Trophoblast cell (in vitro differentiated cells and primary cell): ENCODE measurements around the gene BGLAP.

Experiments
- DNase-seq, 2 donors: peaks; one replicate each; pipeline ENCODE4 v3.0.0-alpha.2; 2016
- H2AFZ ChIP-seq: 2 replicates; pipeline ENCODE4 v1.6.1; 2013; ENCODE audit warnings: low read length, moderate library complexity, mild to moderate bottlenecking; ENCODE audit not compliant: insufficient read depth, poor library complexity
- H2AK5ac ChIP-seq: 2 replicates; pipeline ENCODE4 v1.6.1; 2013; ENCODE audit warnings: mild to moderate bottlenecking, low read length
- H2BK120ac ChIP-seq: 2 replicates; pipeline ENCODE4 v1.6.1; 2013; ENCODE audit warnings: low read length, mild to moderate bottlenecking, moderate library complexity; ENCODE audit not compliant: insufficient read depth, poor library complexity
- H2BK12ac ChIP-seq: 2 replicates; pipeline ENCODE4 v1.6.1; 2013; ENCODE audit warnings: mild to moderate bottlenecking, low read length, moderate library complexity
- H2BK5ac ChIP-seq: 2 replicates; pipeline ENCODE4 v1.6.1; 2013; ENCODE audit warnings: low read length, low read depth, moderate library complexity, mild to moderate bottlenecking; ENCODE audit not compliant: poor library complexity
- H3K14ac ChIP-seq: 2 replicates; pipeline ENCODE4 v1.6.1; 2013; ENCODE audit warnings: mild to moderate bottlenecking, low read length
- H3K18ac ChIP-seq: 2 replicates; pipeline ENCODE4 v1.6.1; 2013; ENCODE audit warnings: mild to moderate bottlenecking, low read length
- H3K23ac ChIP-seq: 2 replicates; pipeline ENCODE4 v1.6.1; 2013; ENCODE audit warnings: low read length
- H3K27ac ChIP-seq: 2 replicates; pipeline ENCODE4 v1.5.1; 2013; ENCODE audit warnings: low read depth, mild to moderate bottlenecking, inconsistent platforms, low read length, moderate library complexity
- H3K27me3 ChIP-seq: 2 replicates; pipeline ENCODE4 v1.6.1; 2013; ENCODE audit warnings: inconsistent platforms, mild to moderate bottlenecking, low read length, moderate library complexity; ENCODE audit not compliant: insufficient read depth
- H3K36me3 ChIP-seq, 2 experiments: 1 replicate in 1 of 2; 2 replicates in 1 of 2; pipeline ENCODE4 v1.6.1; 2013; ENCODE audit warnings: low read length in 2 of 2, mild to moderate bottlenecking in 2 of 2, moderate library complexity in 1 of 2; ENCODE audit not compliant: insufficient read depth in 2 of 2, control insufficient read depth in 1 of 2
- H3K4ac ChIP-seq: 2 replicates; pipeline ENCODE4 v1.6.1; 2013; ENCODE audit warnings: low read depth, mild to moderate bottlenecking, low read length, moderate library complexity
- H3K4me1 ChIP-seq, 2 experiments: 1 replicate in 1 of 2; 2 replicates in 1 of 2; pipeline ENCODE4 v1.6.1; 2013; ENCODE audit warnings: low read length in 2 of 2, mild to moderate bottlenecking in 2 of 2, moderate library complexity in 1 of 2; ENCODE audit not compliant: insufficient read depth in 2 of 2, control insufficient read depth in 1 of 2
- H3K4me2 ChIP-seq: 2 replicates; pipeline ENCODE4 v1.6.1; 2013; ENCODE audit warnings: inconsistent platforms, mild to moderate bottlenecking, low read length, moderate library complexity
- H3K4me3 ChIP-seq: 2 replicates; pipeline ENCODE4 v1.5.1; 2013; ENCODE audit warnings: mild to moderate bottlenecking, low read depth, low read length, inconsistent platforms
- H3K79me1 ChIP-seq: one replicate; pipeline ENCODE4 v1.6.1; 2013; ENCODE audit warnings: low read length
- H3K79me2 ChIP-seq: 2 replicates; pipeline ENCODE4 v1.6.1; 2013; ENCODE audit warnings: low read length, mild to moderate bottlenecking; ENCODE audit not compliant: control insufficient read depth, insufficient read depth, poor library complexity
- H3K9ac ChIP-seq: 2 replicates; pipeline ENCODE4 v1.6.1; 2013; ENCODE audit warnings: mild to moderate bottlenecking, low read length
- H3K9me3 ChIP-seq: 2 replicates; pipeline ENCODE4 v1.6.1; 2013; ENCODE audit warnings: low read depth, mild to moderate bottlenecking, control low read depth, inconsistent platforms, low read length; ENCODE audit not compliant: insufficient read depth
- H4K12ac ChIP-seq: 2 replicates; pipeline ENCODE4 v1.6.1; 2013; ENCODE audit warnings: low read depth, mild to moderate bottlenecking, low read length, moderate library complexity
- H4K8ac ChIP-seq: 2 replicates; pipeline ENCODE4 v1.6.1; 2013; ENCODE audit warnings: low read depth, mild to moderate bottlenecking, low read length, moderate library complexity
- H4K91ac ChIP-seq: one replicate; pipeline ENCODE4 v1.6.1; 2013; ENCODE audit warnings: low read depth, mild to moderate bottlenecking, low read length, moderate library complexity
- WGBS: extraction: QIAGEN DNeasy Blood & Tissue Kit; methylation state at CpG from one replicate; pipeline ENCODE4 v1.1.7; 2013; ENCODE audit warnings: missing lambda C conversion rate; ENCODE audit not compliant: insufficient read length, insufficient coverage; ENCODE audit errors: extremely low coverage; 5-methylcytosine and 5-hydroxymethylcytosine counted together

BGLAP gene

GRCh38 chr1:156244712-156245111 lies 2.7 kb downstream of the BGLAP start:
- Histone ChIP-seq H2BK120ac (no peak overlapping the region), H3K23ac (no peak overlapping the region), H3K4ac (no peak overlapping the region), H2BK12ac (no peak overlapping the region), H4K12ac (no peak overlapping the region), H3K36me3 (peaks cover 15 to 22% of the 10 kb centered on the region in 2 experiments), H3K18ac (no peak overlapping the region), H3K27me3 (no peaks in the 10 kb centered on the region), H3K27ac (no peak overlapping the region), H3K79me2 (no peaks in the 10 kb centered on the region), H3K9ac (no peak overlapping the region), H3K14ac (no peak overlapping the region), H3K4me2 (no peak overlapping the region), H3K9me3 (peaks cover 2% of the 10 kb centered on the region), H3K79me1 (no peaks in the 10 kb centered on the region), H2AK5ac (no peak overlapping the region), H3K4me3 (no peak overlapping the region), H4K91ac (no peak overlapping the region), H3K4me1 (peaks cover 1 to 2% of the 10 kb centered on the region in 2 experiments), H2BK5ac (no peak overlapping the region), H4K8ac (no peak overlapping the region), H2AFZ (no peak overlapping the region)
- no CpG with 5 or more reads among the region's 17 CpGs for WGBS
- no peak for DNase-seq

GRCh38 chr1:156245451-156246232 lies 3.7 kb downstream of the BGLAP start:
- no peak overlapping the region for H2AK5ac ChIP-seq
- H3K9ac ChIP-seq: no peak overlapping the region
- H3K9me3 ChIP-seq: peaks cover 2% of the 10 kb centered on the region
- peaks cover 21 to 28% of the 10 kb centered on the region in 2 experiments for H3K36me3 ChIP-seq
- H4K8ac ChIP-seq: no peak overlapping the region
- H4K12ac ChIP-seq: no peak overlapping the region
- H3K4me1 ChIP-seq: peaks cover 5% of the 10 kb centered on the region in 2 experiments
- H2AFZ ChIP-seq: peak overlapping the region; percentile 12
- H3K4me3 ChIP-seq: no peak overlapping the region
- no peak overlapping the region for H2BK12ac ChIP-seq
- H3K23ac ChIP-seq: no peak overlapping the region
- H3K27ac ChIP-seq: no peak overlapping the region
- no peak overlapping the region for H3K4me2 ChIP-seq
- no peaks in the 10 kb centered on the region for H3K79me1 ChIP-seq
- no peak overlapping the region for H3K18ac ChIP-seq
- H3K14ac ChIP-seq: no peak overlapping the region
- H3K79me2 ChIP-seq: no peaks in the 10 kb centered on the region
- H2BK120ac ChIP-seq: no peak overlapping the region
- peak; percentile 49 to 70 for DNase-seq
- WGBS: no CpG with 5 or more reads among the region's 69 CpGs
- no peak overlapping the region for H3K4ac ChIP-seq
- no peak overlapping the region for H4K91ac ChIP-seq
- no peaks in the 10 kb centered on the region for H3K27me3 ChIP-seq
- H2BK5ac ChIP-seq: no peak overlapping the region

DNA sequence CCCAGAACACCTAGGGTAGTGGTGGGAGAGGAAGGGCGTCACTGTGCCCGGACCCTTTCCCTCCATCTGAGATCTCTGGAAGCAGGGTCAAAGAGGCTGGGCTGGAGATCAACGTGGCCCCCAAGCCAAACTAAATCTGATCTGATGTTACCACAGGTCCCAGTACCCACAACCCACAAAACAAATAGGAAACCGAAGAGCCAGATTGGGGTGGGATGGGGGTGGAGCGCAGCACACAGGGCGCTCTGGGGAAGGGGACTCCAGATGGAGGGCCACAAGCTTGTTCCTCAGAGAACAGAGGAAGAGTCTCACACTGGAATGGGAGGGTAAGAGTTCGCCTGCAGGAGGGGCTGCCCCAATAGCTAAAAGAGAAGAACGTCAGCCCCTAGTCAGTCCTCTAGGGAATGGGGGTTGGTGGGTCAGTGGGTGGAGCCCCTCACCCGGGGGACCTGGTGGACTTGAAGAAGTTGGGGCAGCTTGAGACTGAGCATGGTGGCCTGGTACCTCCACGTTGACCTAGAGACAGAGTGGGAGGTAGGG lies 4.3 kb downstream of the BGLAP start:
- H2BK12ac ChIP-seq: no peak overlapping the region
- no CpG with 5 or more reads among the region's 10 CpGs for WGBS
- peaks cover 12% of the 10 kb centered on the region in 2 experiments for H3K4me1 ChIP-seq
- H2AFZ ChIP-seq: no peak overlapping the region
- H2BK120ac ChIP-seq: no peak overlapping the region
- no peak for DNase-seq
- no peaks in the 10 kb centered on the region for H3K79me1 ChIP-seq
- no peak overlapping the region for H3K4me3 ChIP-seq
- peaks cover 28 to 35% of the 10 kb centered on the region in 2 experiments for H3K36me3 ChIP-seq
- no peak overlapping the region for H2BK5ac ChIP-seq
- no peak overlapping the region for H3K18ac ChIP-seq
- H4K12ac ChIP-seq: no peak overlapping the region
- H3K27me3 ChIP-seq: no peaks in the 10 kb centered on the region
- H4K91ac ChIP-seq: no peak overlapping the region
- no peak overlapping the region for H3K4me2 ChIP-seq
- no peak overlapping the region for H3K27ac ChIP-seq
- no peak overlapping the region for H3K9ac ChIP-seq
- H3K23ac ChIP-seq: no peak overlapping the region
- H4K8ac ChIP-seq: no peak overlapping the region
- H2AK5ac ChIP-seq: no peak overlapping the region
- no peak overlapping the region for H3K14ac ChIP-seq
- H3K4ac ChIP-seq: no peak overlapping the region
- no peaks in the 10 kb centered on the region for H3K79me2 ChIP-seq
- peaks cover 2% of the 10 kb centered on the region for H3K9me3 ChIP-seq

- DNase-seq: peak in 1 of 2 donors; percentile 59
- Histone ChIP-seq H4K8ac (no peak overlapping the region), H4K12ac (no peak overlapping the region), H3K79me1 (no peaks in the 10 kb centered on the region), H3K23ac (no peak overlapping the region), H3K4me3 (no peak overlapping the region), H4K91ac (no peak overlapping the region), H3K18ac (no peak overlapping the region), H3K36me3 (peaks cover 32 to 40% of the 10 kb centered on the region in 2 experiments), H3K4me1 (peaks cover 14 to 16% of the 10 kb centered on the region in 2 experiments), H2BK12ac (no peak overlapping the region), H2AK5ac (no peak overlapping the region), H3K27me3 (no peaks in the 10 kb centered on the region), H3K9me3 (peaks cover 2% of the 10 kb centered on the region), H2BK120ac (no peak overlapping the region), H3K27ac (no peak overlapping the region), H2AFZ (no peak overlapping the region), H2BK5ac (no peak overlapping the region), H3K4ac (no peak overlapping the region), H3K14ac (no peak overlapping the region), H3K9ac (no peak overlapping the region), H3K79me2 (no peaks in the 10 kb centered on the region), H3K4me2 (no peak overlapping the region)
- WGBS: no CpG with 5 or more reads among the region's 16 CpGs
These were observed 4.9 kb downstream of the BGLAP start for GRCh38 chr1:156246781-156247459.
